Measurements from ENCODE around the gene PAQR4. TPM values are rescaled to one million over a fixed set of nuclear protein-coding genes. Genes with fewer than 3 reads are reported as not detected.
"Not testable (repeated sequence)": the region's sequence is repeated elsewhere in the genome, so short reads cannot be mapped to it uniquely, and the experiment has no call there.

PAQR4 gene
- total RNA-seq = 46.9 and 49.9 TPM in 2 replicates

GRCh38 chr16:2968738-2969544, at the start of gene PAQR4:
PAQR4 (plus strand) TSS chr16:2969348; CDS start chr16:2969675, 327 bp downstream.
- DNase-seq (ENCODE audit: low spot score) = peak; percentile 83
- Mint-ChIP-seq H3K9me3 (no peaks in the 10 kb centered on the region), H3K4me1 (ENCODE audit: low read depth) (peaks cover 23% of the 10 kb centered on the region), H3K4me3 (ENCODE audit: low read depth) (peak within 1 kb of the TSS; percentile 76), H3K27me3 (ENCODE audit: low read depth) (peaks cover 17% of the 10 kb centered on the region), H3K27ac (peak within 1 kb of the TSS; percentile 38), H3K36me3 (ENCODE audit: low read depth) (peaks cover 23% of the 10 kb centered on the region)
- intact Hi-C loops (cut with micrococcal nuclease) = loop anchor here (2.0 kb wide), 2 partner anchors 14 to 64 kb away; no protein-coding TSS in a partner anchor

GRCh38 chr16:2919511-2920255, 49.5 kb upstream of the PAQR4 start:
- no peak overlapping the region for H3K4me3 Mint-ChIP-seq (ENCODE audit: low read depth)
- intact Hi-C loops (cut with micrococcal nuclease) = no loop called here
- peaks cover 29% of the 10 kb centered on the region for H3K36me3 Mint-ChIP-seq (ENCODE audit: low read depth)
- peak overlapping the region; percentile 35 for H3K27ac Mint-ChIP-seq
- no peaks in the 10 kb centered on the region for H3K9me3 Mint-ChIP-seq
- peaks cover 6% of the 10 kb centered on the region for H3K4me1 Mint-ChIP-seq (ENCODE audit: low read depth)
- DNase-seq (ENCODE audit: low spot score) = peak; percentile 42
- H3K27me3 Mint-ChIP-seq (ENCODE audit: low read depth) = no peaks in the 10 kb centered on the region

- H3K27ac Mint-ChIP-seq = no peak overlapping the region
- H3K9me3 Mint-ChIP-seq = no peaks in the 10 kb centered on the region
- H3K36me3 Mint-ChIP-seq (ENCODE audit: low read depth) = peaks cover 21% of the 10 kb centered on the region
- H3K4me3 Mint-ChIP-seq (ENCODE audit: low read depth) = no peak overlapping the region
- H3K27me3 Mint-ChIP-seq (ENCODE audit: low read depth) = no peaks in the 10 kb centered on the region
- intact Hi-C loops (cut with micrococcal nuclease) = no loop called here
- H3K4me1 Mint-ChIP-seq (ENCODE audit: low read depth) = peaks cover 18% of the 10 kb centered on the region
- DNase-seq (ENCODE audit: low spot score) = no peak
Measured at GRCh38 chr16:2923481-2923880, 45.7 kb upstream of the PAQR4 start.

GRCh38 chr16:2924901-2925755, 44.0 kb upstream of the PAQR4 start:
- Mint-ChIP-seq H3K4me1 (ENCODE audit: low read depth) (peaks cover 14% of the 10 kb centered on the region), H3K27me3 (ENCODE audit: low read depth) (no peaks in the 10 kb centered on the region), H3K36me3 (ENCODE audit: low read depth) (peaks cover 11% of the 10 kb centered on the region), H3K9me3 (no peaks in the 10 kb centered on the region), H3K27ac (no peak overlapping the region), H3K4me3 (ENCODE audit: low read depth) (no peak overlapping the region)
- DNase-seq (ENCODE audit: low spot score) = no peak
- intact Hi-C loops (cut with micrococcal nuclease) = no loop called here

- no peak overlapping the region for H3K27ac Mint-ChIP-seq
- peaks cover 14% of the 10 kb centered on the region for H3K4me1 Mint-ChIP-seq (ENCODE audit: low read depth)
- intact Hi-C loops (cut with micrococcal nuclease) = loop anchor here (2.0 kb wide), 1 partner anchor 51 kb away; no protein-coding TSS in a partner anchor
- DNase-seq (ENCODE audit: low spot score) = no peak
- H3K27me3 Mint-ChIP-seq (ENCODE audit: low read depth) = no peaks in the 10 kb centered on the region
- peaks cover 9% of the 10 kb centered on the region for H3K36me3 Mint-ChIP-seq (ENCODE audit: low read depth)
- no peaks in the 10 kb centered on the region for H3K9me3 Mint-ChIP-seq
- no peak overlapping the region for H3K4me3 Mint-ChIP-seq (ENCODE audit: low read depth)
Measured at GRCh38 chr16:2925951-2926649, 43.0 kb upstream of the PAQR4 start.

GRCh38 chr16:2926650-2926999, 42.5 kb upstream of the PAQR4 start:
- Mint-ChIP-seq H3K27me3 (ENCODE audit: low read depth) (no peaks in the 10 kb centered on the region), H3K4me3 (ENCODE audit: low read depth) (no peak overlapping the region), H3K4me1 (ENCODE audit: low read depth) (peaks cover 14% of the 10 kb centered on the region), H3K27ac (no peak overlapping the region), H3K9me3 (no peaks in the 10 kb centered on the region), H3K36me3 (ENCODE audit: low read depth) (peaks cover 8% of the 10 kb centered on the region)
- intact Hi-C loops (cut with micrococcal nuclease) = loop anchor here (2.0 kb wide), 1 partner anchor 52 kb away; no protein-coding TSS in a partner anchor
- no peak for DNase-seq (ENCODE audit: low spot score)

- H3K36me3 Mint-ChIP-seq (ENCODE audit: low read depth) = peaks cover 5% of the 10 kb centered on the region
- intact Hi-C loops (cut with micrococcal nuclease) = loop anchor here (2.0 kb wide), 1 partner anchor 52 kb away; no protein-coding TSS in a partner anchor
- H3K4me3 Mint-ChIP-seq (ENCODE audit: low read depth) = no peak overlapping the region
- H3K27me3 Mint-ChIP-seq (ENCODE audit: low read depth) = no peaks in the 10 kb centered on the region
- H3K4me1 Mint-ChIP-seq (ENCODE audit: low read depth) = peaks cover 14% of the 10 kb centered on the region
- no peaks in the 10 kb centered on the region for H3K9me3 Mint-ChIP-seq
- peak; percentile 83 for DNase-seq (ENCODE audit: low spot score)
- H3K27ac Mint-ChIP-seq = no peak overlapping the region
Measured at GRCh38 chr16:2927010-2927646, 42.0 kb upstream of the PAQR4 start.

- intact Hi-C loops (cut with micrococcal nuclease); H3K36me3 Mint-ChIP-seq (ENCODE audit: low read depth): not testable (repeated sequence)
Measured at GRCh38 chr16:2928151-2928550, 41.0 kb upstream of the PAQR4 start.

GRCh38 chr16:2928796-2929195, 40.4 kb upstream of the PAQR4 start:
- Mint-ChIP-seq H3K4me3 (ENCODE audit: low read depth) (no peak overlapping the region), H3K27ac (no peak overlapping the region), H3K9me3 (no peaks in the 10 kb centered on the region), H3K36me3 (ENCODE audit: low read depth) (peaks cover 4% of the 10 kb centered on the region), H3K4me1 (ENCODE audit: low read depth) (peaks cover 14% of the 10 kb centered on the region), H3K27me3 (ENCODE audit: low read depth) (no peaks in the 10 kb centered on the region)
- intact Hi-C loops (cut with micrococcal nuclease) = no loop called here
- DNase-seq (ENCODE audit: low spot score) = no peak

More at GRCh38 chr16:2928151-2928550, 41.0 kb upstream of the PAQR4 start:
- H3K27me3 Mint-ChIP-seq (ENCODE audit: low read depth); DNase-seq (ENCODE audit: low spot score); H3K27ac Mint-ChIP-seq; H3K9me3 Mint-ChIP-seq; H3K4me3 Mint-ChIP-seq (ENCODE audit: low read depth): not testable (repeated sequence)
- peaks cover 14% of the 10 kb centered on the region for H3K4me1 Mint-ChIP-seq (ENCODE audit: low read depth)

- Mint-ChIP-seq H3K27me3 (ENCODE audit: low read depth) (no peaks in the 10 kb centered on the region), H3K27ac (no peak overlapping the region), H3K9me3 (no peaks in the 10 kb centered on the region)
Measured at GRCh38 chr16:2929693-2930092, 39.5 kb upstream of the PAQR4 start.

GRCh38 chr16:2930236-2930635, 38.9 kb upstream of the PAQR4 start:
- H3K27ac Mint-ChIP-seq = no peak overlapping the region
- H3K36me3 Mint-ChIP-seq (ENCODE audit: low read depth) = peaks cover 14% of the 10 kb centered on the region
- peaks cover 19% of the 10 kb centered on the region for H3K4me1 Mint-ChIP-seq (ENCODE audit: low read depth)
- no peak for DNase-seq (ENCODE audit: low spot score)
- no peak overlapping the region for H3K4me3 Mint-ChIP-seq (ENCODE audit: low read depth)
- no peaks in the 10 kb centered on the region for H3K27me3 Mint-ChIP-seq (ENCODE audit: low read depth)
- intact Hi-C loops (cut with micrococcal nuclease) = no loop called here
- no peaks in the 10 kb centered on the region for H3K9me3 Mint-ChIP-seq

More at GRCh38 chr16:2929693-2930092, 39.5 kb upstream of the PAQR4 start:
- no peak overlapping the region for H3K4me3 Mint-ChIP-seq (ENCODE audit: low read depth)
- no peak for DNase-seq (ENCODE audit: low spot score)
- peaks cover 12% of the 10 kb centered on the region for H3K36me3 Mint-ChIP-seq (ENCODE audit: low read depth)
- intact Hi-C loops (cut with micrococcal nuclease) = no loop called here
- peaks cover 17% of the 10 kb centered on the region for H3K4me1 Mint-ChIP-seq (ENCODE audit: low read depth)

Data from activated T-helper 2 cell treated with anti-CD3 and anti-CD28 coated beads, Interferon-gamma antibody, Interleukin-2, Interleukin-4, amounts not matched to agents 10 μg/mL and 5 μg/mL and 100 μg/mL, durations not matched to agents 14 hours and 24 hours and 36 hours (primary cell).